CD4-positive, alpha-beta T cell treated with Interleukin-17A for 4 hours (primary cell): Measurements from ENCODE around the gene TRUB2.
A peak's percentile ranks its signal among the peaks of the same experiment; 100 is the strongest.
"Not testable (repeated sequence)": the region's sequence is repeated elsewhere in the genome, so short reads cannot be mapped to it uniquely, and the experiment has no call there.

Experiments used
- DNase-seq: peaks from one replicate; pipeline ENCODE4 v3.0.0-alpha.2; 2020; ENCODE audit warnings: mixed read lengths

The TRUB2 gene

DNA sequence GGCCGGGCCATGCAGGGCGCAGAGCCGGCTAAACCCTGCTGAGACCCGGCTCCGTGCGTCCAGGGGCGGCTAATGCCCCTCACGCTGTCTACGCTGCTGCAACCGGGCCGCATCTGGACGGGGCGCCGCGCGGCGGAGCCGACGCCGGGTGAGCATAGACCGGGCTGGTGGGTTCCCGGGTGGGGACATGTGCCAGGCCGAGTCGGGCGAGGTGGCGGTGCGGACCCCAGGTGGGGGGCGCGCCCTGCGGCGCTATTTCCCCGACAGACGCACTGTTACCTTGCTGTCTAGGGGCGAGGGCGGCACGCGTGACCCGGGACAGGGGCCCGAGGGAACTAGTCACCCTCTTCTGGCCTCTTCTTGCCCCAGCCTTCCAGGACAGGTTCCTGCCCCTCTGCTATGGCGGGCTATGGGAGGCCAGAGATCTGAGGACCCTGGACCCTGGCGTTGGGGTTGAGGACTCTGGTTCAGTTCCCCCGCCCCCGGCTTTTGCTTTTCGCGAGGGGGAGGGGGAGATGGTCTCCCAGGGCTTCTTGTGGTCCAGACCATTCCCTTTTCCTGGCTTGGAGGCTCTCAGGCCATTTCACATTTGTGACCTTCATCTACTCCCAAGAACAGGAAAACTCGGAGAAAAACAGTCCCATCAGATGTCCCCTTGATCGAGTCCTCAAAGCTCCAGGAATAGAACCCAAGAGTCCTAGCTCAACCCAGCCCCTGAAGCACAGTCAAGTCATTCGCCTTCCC lies 18.6 kb upstream of the TRUB2 start:
- no peak for DNase-seq

DNA sequence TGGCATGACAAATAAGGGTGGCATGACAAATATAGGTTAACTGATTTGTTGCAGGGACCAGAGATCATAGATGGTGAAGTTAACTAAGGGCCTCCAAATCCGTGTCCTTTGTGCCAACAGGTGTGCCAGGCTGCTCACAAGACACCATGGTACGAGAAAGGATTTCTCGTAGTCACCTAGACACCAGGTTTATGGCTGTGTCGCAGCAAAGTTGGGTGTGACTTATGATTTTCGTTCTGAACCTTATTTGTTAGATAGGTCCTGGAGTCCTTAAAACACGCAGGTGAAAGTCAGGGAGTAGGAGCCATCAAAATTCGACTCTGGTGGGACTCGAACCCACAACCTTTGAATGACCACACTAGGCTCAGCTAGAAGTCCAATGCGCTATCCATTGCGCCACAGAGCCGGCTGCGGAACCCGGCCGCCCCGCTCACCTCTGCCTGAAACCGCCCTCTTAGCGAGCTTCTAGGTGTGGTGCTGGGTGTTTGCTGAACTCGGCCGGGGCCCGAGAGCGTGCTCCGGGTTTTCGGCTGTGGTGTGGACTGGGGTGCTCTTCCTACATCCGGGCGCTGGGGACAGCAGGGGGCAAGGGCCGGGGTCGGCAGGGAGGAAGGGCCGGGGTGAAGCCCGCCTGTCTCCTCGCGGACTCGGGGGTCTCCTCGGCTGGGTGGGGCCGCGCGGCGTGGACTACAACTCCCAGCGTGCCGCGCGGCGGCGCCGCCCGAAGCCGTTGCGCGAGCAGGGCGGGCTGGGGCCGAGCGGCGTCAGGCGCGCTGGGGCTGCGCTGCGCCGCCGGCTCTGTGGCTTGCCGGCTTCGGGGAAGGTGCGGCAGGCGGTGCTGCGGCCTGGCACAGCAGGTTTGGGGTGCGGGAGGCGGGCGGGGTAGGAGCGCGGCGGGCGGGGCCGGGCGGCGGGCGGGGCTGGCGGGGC lies 17.8 kb upstream of the TRUB2 start, which contains the start of gene SLC27A4:
SLC27A4 (plus strand) TSS at position 767 of the 930 bp plus-strand sequence. CDS start 2,606 bp downstream, outside the sequence.
- peak; percentile 86 for DNase-seq

DNA sequence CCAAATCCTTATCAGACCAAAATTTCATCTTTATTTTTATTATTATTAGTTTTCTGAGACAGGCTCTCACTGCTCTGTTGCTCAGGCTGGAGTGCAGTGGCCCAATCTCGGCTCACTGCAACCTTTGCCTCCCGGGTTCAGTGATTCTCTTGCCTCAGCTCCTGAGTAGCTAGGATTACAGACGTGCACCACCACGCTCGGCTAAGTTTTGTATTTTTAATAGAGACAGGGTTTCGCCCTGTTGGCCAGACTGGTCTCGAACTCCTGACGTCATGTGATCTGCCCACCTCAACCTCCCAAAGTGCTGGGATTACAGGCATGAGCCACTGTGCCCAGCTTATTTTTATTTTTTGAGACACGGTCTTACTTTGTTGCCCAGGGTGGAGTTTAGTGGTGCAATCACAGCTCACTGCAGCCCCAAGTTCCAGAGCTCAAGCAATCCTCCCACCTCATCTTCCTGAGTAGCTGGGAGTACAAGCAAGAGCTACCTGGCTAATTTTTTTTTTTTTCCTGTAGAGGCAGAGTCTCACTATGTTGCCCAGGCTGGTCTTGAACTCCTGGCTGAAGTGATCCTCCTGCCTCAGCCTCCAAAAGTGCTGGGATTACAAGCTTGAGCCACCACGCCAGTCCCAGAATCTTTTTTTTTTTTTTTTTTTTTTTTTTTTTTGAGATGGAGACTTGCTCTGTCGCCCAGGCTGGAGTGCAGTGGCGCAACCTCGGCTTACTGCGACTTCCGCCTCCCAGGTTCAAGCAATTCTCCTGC lies 16.8 kb upstream of the TRUB2 start:
- DNase-seq = not testable (repeated sequence)

DNA sequence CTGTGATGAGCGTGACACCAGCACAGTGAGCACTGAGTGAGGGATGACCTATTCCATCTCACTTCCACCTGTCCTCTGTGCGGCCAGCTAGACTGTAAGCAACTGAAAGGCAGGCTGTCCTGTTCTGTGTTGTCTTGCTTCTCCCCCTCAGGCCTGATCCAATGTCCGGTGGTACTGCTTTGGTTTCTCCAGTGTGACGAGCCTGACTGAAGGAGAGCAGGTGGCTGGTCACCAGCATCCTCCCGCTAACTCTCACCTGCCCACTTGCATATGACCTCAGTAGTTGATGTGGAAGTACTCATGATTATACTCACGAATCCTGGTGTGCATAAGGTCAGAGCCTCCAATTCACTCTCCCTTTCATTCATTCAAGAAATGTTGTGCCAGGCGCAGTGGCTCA lies 15.7 kb upstream of the TRUB2 start:
- no peak for DNase-seq

DNA sequence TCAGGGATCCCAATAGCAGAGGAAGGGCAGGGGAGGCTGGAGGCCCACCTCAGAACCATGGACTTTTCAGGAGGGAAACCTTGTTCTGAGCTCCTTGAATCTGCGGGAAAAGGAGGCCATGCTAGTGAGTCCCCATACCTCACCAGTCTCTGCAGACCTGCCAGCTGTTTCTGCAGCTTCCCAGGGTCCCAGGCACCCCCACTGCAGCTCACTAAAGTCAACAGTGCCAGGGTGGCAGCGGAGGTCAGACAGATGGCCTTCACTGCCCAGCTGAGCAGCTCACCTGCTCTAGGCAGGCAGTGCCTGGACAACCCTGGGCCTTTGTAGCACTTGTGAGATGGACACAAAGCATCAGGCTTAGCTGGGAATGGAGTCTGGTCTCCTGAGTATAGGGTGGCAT lies 13.7 kb upstream of the TRUB2 start:
- no peak for DNase-seq

DNA sequence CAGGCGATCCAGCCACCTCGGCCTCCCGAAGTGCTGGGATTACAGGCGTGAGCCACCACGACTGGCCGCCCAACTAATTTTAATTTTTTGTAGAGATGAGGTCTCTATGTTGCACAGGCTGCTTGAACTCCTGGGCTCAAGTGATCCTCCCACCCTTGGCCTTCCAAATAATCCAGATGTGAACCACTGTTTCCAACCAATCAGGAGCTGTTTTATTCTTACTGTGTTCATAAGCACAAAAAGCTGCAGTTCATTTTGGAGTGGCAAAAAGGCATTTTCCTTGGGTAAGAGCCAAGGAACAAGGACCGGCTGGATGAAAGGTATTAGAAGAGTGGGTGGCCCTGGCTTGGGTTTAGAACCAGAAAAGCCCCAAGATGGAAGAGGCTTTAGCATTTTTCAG lies 12.9 kb upstream of the TRUB2 start:
- DNase-seq = no peak

DNA sequence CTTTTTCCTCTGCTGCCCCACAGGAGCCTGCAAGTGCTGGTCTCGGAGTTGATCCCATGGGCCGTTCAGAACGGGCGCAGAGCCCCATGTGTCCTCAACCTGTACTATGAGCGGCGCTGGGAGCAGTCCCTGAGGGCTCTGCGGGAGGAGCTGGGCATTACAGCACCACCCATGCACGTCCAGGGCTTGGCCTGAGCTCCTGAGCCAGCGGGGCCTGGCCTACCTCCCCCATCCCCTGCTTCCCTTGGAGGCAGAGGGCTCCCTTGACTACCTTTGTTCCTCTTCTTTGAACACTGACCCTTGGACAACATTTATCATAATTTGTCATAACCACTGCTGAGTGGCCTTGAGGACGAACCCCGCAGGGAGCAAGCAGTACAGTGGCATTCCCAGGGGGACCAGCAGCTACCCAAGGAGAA lies 11.2 kb upstream of the TRUB2 start:
- no peak for DNase-seq

DNA sequence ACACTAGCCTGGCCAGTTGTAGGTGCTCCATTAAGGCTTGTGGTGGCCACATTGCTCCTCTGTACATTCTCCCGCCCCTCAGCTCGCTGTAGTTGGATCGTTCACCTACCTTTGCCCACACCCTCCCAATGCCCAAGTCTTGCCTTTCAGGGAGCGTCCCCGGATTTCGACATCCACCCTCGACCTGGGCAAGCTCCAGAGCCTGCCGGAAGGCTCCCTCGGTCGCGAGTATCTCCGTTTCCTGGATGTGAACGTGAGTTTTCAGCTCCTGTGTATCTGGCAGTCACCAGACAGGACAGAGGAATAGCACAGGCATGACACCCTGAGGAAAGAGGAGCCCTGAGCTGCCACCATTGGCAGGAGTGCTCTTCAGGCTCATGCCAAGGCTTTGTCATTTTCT lies 3.4 kb upstream of the TRUB2 start:
- DNase-seq = no peak

DNA sequence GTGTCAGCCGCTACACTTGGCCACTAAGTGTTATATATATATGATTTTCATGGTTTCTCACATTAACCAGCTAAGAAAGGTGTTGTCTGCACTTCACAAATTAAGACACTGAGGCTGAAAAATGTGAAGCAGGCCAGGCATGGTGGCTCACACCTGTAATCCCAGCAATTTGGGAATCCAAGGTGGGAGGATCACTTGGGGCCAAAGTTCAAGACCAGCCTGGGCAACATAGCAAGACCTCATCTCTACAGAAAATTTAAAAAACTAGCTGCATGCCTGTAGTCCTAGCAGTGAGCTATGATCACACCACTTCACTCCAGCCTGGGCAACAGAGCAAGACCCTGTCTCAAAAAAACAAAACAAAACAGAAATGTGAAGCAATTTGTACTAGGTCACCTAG lies 2.2 kb upstream of the TRUB2 start:
- DNase-seq = no peak

DNA sequence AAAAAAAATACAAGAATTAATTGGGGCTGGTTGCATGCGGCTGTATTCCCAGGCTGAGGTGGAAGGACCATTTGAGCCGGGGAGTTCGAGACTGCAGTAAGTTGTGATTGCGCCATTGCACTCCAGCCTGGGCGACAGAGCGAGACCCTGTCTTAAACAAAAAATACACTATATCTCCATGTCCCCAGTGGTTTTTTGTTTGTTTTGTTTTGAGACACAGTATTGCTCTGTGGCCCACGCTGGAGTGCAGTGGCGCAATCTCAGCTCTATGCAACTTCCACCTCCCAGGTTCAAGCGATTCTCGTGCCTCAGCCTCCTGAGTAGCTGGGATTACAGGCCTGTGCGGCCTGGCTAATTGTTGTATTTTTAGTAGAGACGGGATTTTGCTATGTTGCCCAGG lies 1.5 kb upstream of the TRUB2 start:
- no peak for DNase-seq

DNA sequence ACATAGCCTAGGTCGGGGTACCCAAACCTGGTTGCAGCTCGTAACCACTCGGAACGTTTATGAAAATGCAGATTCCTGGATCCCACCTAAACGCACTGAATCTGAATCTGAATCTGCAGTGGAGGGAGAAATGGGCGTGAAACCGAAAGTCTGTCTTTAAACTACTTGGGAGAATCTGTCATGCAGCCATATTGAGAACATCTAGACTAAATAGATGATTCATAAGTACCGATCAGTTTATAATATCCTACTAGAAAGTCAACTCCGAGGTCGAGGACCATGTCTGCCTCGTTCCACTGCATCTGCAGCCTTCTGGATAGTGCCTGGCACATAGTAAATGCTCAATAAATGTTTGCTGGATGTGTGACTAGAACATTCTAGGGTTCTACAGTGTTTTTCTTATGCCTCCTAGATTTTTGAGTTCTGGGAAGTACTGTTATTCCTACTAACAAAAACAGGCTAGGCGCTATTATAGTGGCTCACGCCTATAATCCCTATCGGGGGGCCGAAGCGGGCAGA lies 1.0 kb upstream of the TRUB2 start:
- no peak for DNase-seq

DNA sequence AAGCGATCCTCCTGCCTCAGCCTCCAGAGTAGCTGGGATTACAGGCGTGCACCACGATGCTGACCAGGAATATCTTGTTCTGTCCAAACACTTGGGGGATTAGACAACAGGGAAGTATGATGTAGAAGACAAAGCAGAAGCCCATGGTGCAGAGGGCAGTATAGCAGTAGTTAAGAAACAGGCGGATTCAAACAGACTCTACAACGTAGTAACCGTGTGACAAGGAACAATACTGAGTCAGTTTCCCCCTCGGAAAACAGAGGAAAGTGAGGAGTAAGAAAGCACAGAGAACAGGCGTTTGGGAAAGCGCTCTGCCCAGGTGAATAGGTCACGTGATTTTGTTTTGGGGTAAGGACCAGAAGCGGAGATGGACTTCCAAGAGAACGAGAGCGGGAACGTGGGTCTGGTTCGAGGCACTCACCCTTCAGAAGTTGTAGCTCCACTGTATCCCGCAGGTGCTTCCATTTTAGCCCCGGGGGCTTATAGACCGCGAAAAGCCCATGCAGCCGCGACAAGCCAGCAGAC lies 306 bp downstream of the TRUB2 start:
- DNase-seq = no peak

DNA sequence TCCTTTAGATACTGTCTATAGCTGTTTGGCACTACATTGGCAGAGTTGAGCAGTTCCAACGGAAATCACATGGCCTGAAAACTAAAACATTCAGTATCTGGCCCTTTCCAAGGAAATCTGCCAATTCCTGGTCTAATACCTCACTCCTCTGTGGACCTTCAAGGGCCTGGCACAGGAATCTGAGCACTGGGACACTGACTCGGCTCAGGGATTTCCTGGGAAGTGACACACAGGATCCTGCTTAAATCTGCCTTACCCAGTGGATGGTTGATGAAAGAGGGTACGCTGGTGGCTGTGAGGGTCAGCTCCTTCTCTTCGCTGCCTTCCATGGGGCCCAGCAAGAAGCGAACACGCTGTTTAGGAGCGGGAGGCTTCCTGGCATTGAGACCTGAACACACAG lies 904 bp downstream of the TRUB2 start:
- no peak for DNase-seq

DNA sequence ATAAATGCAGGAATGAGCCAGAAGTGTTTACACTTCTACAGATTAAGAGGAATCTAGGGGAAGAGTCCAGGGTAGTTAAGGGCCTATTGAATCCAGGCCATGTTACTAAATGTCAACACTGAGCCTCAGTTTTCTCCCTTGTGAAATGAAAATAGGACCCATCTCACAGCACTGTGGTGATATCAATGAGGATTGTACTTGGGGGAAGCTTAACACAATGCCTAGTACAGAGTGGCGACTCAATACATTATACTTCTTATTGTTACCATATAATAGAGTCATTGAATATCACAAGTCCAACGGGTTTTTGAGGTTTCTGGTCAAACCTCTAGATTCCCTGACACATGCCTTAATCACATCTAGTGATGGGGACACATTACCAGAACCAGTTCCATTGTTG lies 4.6 kb downstream of the TRUB2 start:
- DNase-seq = no peak

DNA sequence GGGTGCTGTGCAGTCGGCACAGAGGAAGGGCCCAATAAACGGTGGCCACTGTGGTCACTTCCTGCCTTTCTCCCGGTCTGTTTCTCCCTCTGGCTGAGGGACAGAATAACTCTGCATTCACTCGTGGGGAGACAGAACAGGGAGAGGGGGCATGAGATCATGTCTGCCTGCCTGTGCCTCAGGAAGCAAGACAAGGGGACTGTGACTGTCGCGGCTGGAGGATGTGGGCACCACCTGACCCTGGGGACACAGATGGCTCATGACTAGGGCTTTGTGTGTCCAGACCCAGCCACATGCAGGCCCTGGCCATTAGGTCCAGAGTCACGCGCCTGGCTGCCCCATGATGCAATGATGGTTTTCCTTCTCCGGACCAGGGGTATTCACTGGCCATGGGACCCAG lies 5.8 kb downstream of the TRUB2 start:
- no peak for DNase-seq

DNA sequence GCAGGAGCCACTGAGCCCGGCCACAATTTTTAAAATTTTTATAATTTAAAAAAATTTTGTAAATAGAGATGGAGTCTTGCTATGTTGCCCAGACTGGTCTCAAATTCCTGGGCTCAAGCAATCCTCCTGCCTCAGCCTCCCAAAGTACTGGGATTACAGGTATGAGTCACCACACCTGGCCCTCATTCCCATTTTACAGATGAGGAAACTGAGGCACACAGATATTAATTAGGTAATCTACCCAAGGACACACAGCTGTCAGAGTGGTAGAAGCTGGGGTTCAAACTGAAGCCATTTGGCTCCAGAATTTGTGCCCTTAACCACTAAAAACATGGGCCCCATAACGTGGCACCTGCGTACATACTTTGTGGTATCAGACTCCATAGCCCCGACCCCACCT lies 7.5 kb downstream of the TRUB2 start:
- DNase-seq = no peak

DNA sequence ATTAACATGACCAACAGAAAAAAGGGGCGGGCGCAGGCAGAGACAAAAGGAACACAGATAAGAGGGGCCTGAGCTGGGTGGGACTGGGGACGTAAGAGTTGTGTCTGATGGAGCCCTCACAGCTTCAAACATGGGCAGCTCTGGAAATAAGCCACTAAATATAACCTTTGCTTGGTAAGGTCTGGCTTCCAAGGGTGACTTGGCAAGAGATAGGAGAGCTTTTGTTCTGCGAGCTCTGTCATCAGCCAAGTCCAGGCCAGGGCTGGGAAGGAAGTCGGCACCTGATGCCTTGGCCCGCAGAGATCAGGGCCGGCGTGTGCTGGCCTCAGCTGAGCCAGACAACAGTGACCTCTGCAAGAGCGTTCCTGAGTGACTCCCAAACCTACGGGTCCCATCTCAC lies 11.8 kb downstream of the TRUB2 start:
- DNase-seq = no peak

DNA sequence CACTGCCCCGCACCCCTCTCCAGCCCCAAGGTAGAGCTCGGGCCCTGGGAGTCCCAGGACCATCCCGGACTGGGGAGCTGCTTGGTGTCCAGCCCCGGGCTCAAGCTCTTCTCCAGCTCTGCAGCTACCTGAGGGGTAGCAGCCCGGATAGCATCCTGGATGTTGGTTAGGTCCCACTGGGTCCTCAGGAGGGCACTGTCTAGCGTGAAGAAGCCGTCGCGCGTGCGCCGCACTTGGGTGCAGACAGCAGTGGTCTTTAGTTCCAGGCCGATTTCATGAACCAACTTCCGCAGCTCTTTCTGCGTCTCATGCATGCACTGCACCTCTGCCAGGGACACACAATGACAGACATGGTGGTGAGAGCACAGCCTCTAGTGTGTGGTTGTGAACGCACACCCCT lies 12.7 kb downstream of the TRUB2 start:
- no peak for DNase-seq

DNA sequence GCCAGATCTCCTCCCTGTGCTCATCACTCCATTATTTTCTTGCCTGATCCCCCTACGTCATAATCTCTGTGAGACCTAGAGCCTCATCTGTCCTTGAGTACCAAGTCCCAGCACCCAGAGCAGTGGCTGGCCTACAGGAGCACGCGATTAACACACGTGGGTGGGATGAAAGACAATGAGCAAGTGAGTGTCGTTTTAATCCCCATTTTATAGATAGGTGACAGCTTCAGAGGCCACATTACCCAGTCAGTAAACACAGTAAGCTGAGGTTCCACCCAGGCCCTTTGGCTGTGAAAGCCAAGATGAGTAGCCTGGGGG lies 17.3 kb downstream of the TRUB2 start:
- DNase-seq = no peak

DNA sequence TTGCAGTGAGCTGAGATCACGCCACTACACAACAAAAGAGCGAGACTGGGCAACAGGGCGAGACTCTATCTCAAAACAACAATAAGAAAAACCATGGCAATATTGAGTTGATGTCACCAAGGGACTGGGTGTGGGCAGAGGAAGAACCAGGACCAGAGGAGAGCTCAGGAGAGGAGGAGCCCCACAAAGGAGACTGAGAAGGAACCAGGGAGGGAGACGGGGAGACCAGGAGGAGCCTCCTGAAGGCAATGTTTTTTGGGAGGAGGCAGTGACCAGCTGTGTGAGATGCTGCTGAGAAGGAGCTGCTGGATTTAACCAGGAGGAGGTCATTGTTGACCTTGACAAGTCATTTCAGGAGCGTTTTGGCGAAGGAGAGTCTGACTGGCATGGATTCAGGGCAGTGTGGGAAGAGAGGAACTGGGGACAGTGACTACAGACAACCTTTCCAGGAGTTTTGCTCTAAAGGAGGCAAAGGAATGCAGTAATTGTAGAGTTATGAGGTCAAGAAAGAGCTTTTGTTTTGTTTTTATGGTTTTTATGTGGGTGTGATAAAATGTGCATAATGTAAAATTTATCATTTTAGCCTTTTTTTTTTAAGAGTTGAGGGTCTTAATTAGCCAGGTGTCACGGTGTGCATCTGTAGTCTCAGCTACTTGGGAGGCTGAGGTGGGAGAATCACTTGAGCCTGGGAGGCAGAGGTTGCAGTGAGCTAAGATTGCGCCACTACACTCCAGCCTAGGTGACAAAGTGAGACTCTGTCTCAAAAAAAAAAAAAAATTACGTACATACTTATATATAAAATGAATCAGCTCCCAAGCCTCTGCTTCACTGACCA lies 17.9 kb downstream of the TRUB2 start:
- DNase-seq = no peak

DNA sequence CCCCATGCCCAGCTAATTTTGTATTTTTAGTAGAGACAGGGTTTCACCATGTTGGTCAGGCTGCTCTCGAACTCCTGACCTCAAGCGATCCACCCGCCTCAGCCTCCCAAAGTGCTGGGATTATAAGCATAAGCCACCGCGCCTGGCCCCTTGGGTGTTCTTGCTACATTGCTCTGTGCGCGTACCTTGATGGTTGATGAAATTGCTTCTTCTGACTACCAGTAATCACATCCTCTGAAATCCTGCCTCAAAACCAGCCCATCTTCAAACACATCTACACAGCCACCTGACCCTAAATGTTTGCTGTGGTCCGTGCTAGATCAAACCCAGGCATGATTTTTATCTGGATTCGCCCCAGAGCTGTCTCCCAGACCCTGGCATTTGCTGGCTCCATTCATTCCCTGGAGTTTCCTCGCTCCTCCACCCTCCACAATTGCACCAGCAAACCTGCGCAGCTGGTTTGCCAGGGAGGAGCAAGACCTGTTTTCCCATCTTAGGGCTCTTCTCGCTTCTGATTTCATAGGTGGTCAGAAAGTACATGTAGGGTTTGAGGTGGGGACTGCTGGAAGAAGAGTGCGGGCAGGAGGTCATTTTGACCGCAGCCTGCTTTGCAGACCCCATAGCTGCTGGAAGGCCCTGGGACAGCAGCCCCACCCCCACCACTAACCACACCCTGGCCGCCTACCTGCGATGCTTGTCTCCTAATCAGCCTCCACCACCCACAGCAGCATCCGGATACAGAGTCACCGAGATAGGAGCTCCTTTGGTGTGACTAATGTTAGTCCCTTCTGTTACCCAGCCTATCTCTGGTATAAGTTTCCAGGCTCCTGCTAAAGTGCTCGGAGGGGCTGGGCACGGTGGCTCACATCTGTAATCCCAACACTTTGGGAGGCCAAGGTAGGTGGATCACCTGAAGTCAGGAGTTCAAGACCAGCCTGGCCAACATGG lies 23.4 kb downstream of the TRUB2 start:
- no peak for DNase-seq
